Gastrocnemius medialis (tissue), 4 donors: ENCODE data around the gene ITGA8.

ENCODE experiments used
- POLR2A ChIP-seq, 2 donors: fragments of 450-650 bp; IDR thresholded peaks; one replicate each; pipeline ENCODE4 v1.6.1; 2017; ENCODE audit warnings: antibody characterized with exemption in 2 of 2, mild to moderate bottlenecking in 2 of 2, moderate library complexity in 2 of 2
- TF ChIP-seq, protein P1 (sequence below), 5 experiments: fragments of 450-650 bp in 3 of 5; fragments of 200-600 bp in 2 of 5; sonication (generic) in 2 of 5; IDR thresholded peaks in 4 of 5; conservative IDR thresholded peaks in 1 of 5; 1 replicate in 4 of 5; 2 replicates in 1 of 5; pipeline ENCODE4 v1.5.1; 2016 to 2019; ENCODE audit warnings: antibody characterized with exemption in 5 of 5, mild to moderate bottlenecking in 3 of 5, moderate library complexity in 3 of 5

DNA sequence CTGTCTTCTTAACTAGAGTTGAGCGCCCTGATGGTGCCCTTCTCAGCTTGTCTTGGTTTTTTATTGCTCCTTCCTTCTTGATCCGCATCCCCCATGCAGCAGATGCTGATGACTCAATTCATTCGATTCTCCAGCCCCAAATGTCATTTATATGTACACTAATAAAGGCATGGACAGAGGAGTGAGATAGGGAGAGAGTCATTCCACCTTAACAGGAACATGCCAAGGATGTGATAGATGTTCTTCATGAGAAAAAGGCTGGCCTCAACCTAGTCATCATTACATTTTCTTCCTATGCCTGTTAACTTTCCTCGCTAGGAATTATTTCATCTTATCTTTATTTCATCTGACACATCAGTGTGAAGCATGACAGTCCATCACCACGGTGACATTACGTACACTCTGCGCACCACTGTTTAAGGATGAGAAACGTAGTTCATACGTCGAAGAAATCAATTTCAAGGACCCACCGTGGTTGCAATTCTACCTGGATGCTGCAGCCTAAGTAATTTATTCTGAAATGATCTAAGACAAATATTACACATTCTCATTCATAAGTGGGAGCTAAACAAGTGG is 198.3 kb downstream of the ITGA8 start:
- no peak for TF ChIP-seq POLR2A (IDR thresholded peaks at IDR 0.05)
- TF ChIP-seq, protein P1, sequence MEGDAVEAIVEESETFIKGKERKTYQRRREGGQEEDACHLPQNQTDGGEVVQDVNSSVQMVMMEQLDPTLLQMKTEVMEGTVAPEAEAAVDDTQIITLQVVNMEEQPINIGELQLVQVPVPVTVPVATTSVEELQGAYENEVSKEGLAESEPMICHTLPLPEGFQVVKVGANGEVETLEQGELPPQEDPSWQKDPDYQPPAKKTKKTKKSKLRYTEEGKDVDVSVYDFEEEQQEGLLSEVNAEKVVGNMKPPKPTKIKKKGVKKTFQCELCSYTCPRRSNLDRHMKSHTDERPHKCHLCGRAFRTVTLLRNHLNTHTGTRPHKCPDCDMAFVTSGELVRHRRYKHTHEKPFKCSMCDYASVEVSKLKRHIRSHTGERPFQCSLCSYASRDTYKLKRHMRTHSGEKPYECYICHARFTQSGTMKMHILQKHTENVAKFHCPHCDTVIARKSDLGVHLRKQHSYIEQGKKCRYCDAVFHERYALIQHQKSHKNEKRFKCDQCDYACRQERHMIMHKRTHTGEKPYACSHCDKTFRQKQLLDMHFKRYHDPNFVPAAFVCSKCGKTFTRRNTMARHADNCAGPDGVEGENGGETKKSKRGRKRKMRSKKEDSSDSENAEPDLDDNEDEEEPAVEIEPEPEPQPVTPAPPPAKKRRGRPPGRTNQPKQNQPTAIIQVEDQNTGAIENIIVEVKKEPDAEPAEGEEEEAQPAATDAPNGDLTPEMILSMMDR (IDR thresholded peaks at IDR 0.05 in 4 of 5, conservative IDR thresholded peaks at IDR 0.05 in 1 of 5): no peak
